ENCODE results near the gene PLEKHS1. TPM values are rescaled to one million over a fixed set of nuclear protein-coding genes. Genes with fewer than 3 reads are reported as not detected.

PLEKHS1 gene
- total RNA-seq, 1 experiment from 2014 or later = 0.21 TPM

DNA sequence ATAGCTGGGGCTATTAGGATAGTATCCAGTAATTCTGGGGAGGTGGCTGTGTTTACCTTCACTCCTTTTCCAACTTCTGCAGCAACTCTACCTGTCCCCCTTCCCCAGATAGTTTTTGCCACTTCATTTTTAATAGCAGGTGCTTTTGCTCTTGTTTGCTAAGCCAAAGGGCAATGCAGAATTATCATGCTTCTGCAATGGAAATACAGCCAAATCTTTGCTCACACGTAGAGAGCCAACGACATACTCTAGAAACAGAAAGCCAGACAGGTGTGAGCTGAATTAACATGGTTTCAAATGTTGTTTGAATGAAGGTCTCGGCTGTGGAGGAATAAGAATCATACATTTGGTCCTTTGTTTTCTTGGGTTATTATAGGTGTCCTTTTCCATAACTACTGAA, 14.4 kb downstream of the PLEKHS1 start:
- H3K27me3 ChIP-seq (ENCODE audit: control insufficient read depth, insufficient read depth, low read length) = peaks cover 51% of the 10 kb centered on the region
- CTCF ChIA-PET = no interaction called here
- intact Hi-C loops (cut with micrococcal nuclease; ENCODE audit: unreplicated experiment) = no loop called here
- H3K36me3 ChIP-seq (ENCODE audit: control insufficient read depth, insufficient read depth, low read length) = peaks cover 2% of the 10 kb centered on the region; the same call in 1 of the 2 replicates
- DNase-seq (ENCODE audit: low read depth, low spot score) (no peak), ATAC-seq (no peak)
- TF ChIP-seq TCF7L2 (IDR thresholded peaks at IDR 0.05; ENCODE audit: low read depth, low read length) (no peak), POLR2AphosphoS5 (IDR thresholded peaks at IDR 0.05; ENCODE audit: low read depth, low read length) (no peak), SIN3A (IDR thresholded peaks at IDR 0.05; ENCODE audit: borderline replicate concordance, insufficient read depth, low read depth, low read length) (no peak)
- TF ChIP-seq, protein P1, sequence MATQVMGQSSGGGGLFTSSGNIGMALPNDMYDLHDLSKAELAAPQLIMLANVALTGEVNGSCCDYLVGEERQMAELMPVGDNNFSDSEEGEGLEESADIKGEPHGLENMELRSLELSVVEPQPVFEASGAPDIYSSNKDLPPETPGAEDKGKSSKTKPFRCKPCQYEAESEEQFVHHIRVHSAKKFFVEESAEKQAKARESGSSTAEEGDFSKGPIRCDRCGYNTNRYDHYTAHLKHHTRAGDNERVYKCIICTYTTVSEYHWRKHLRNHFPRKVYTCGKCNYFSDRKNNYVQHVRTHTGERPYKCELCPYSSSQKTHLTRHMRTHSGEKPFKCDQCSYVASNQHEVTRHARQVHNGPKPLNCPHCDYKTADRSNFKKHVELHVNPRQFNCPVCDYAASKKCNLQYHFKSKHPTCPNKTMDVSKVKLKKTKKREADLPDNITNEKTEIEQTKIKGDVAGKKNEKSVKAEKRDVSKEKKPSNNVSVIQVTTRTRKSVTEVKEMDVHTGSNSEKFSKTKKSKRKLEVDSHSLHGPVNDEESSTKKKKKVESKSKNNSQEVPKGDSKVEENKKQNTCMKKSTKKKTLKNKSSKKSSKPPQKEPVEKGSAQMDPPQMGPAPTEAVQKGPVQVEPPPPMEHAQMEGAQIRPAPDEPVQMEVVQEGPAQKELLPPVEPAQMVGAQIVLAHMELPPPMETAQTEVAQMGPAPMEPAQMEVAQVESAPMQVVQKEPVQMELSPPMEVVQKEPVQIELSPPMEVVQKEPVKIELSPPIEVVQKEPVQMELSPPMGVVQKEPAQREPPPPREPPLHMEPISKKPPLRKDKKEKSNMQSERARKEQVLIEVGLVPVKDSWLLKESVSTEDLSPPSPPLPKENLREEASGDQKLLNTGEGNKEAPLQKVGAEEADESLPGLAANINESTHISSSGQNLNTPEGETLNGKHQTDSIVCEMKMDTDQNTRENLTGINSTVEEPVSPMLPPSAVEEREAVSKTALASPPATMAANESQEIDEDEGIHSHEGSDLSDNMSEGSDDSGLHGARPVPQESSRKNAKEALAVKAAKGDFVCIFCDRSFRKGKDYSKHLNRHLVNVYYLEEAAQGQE (IDR thresholded peaks at IDR 0.05; ENCODE audit: insufficient read depth in 1 of 2, low read depth in 2 of 2, low read length in 1 of 2) = no peak
- TF ChIP-seq, protein P2, sequence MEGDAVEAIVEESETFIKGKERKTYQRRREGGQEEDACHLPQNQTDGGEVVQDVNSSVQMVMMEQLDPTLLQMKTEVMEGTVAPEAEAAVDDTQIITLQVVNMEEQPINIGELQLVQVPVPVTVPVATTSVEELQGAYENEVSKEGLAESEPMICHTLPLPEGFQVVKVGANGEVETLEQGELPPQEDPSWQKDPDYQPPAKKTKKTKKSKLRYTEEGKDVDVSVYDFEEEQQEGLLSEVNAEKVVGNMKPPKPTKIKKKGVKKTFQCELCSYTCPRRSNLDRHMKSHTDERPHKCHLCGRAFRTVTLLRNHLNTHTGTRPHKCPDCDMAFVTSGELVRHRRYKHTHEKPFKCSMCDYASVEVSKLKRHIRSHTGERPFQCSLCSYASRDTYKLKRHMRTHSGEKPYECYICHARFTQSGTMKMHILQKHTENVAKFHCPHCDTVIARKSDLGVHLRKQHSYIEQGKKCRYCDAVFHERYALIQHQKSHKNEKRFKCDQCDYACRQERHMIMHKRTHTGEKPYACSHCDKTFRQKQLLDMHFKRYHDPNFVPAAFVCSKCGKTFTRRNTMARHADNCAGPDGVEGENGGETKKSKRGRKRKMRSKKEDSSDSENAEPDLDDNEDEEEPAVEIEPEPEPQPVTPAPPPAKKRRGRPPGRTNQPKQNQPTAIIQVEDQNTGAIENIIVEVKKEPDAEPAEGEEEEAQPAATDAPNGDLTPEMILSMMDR (IDR thresholded peaks at IDR 0.05) = no peak
- H3K27ac ChIP-seq (ENCODE audit: low read length) = no peak overlapping the region
- POLR2A ChIA-PET = no interaction called here
- no peak overlapping the region for H3K4me3 ChIP-seq (ENCODE audit: low read depth in 2 of 2, low read length in 2 of 2)
- H3K4me1 ChIP-seq (ENCODE audit: control insufficient read depth, insufficient read depth, low read length) = no peaks in the 10 kb centered on the region
- H3K9me3 ChIP-seq (ENCODE audit: control insufficient read depth, insufficient read depth, low read depth, low read length) = peaks cover 11% of the 10 kb centered on the region; the same call in 1 of the 2 replicates
- in situ Hi-C loops (cut with HindIII; ENCODE audit: low pct_unique_long_range_greater_than_20kb, low sequenced_read_pairs) = no loop called here
- no TSS peak for BruUV-seq (replicated peaks)

DNA sequence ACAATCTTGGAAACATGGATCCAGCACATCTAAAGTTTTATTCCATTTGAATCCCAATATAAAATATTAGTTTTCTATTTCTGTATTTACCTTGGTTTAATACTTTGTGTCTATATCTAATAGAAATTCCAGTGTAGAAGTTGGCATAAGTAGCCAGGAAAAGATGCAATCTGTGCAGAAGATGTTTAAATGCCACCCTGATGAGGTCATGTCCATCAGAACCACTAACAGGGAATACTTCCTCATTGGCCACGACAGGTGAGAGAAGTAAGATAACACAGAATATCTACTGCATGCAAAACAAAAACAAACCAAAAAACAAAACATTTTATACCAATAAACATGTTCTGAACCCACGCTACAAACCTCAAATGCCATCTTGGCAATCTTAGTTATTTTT, 15.7 kb downstream of the PLEKHS1 start:
- Histone ChIP-seq H3K4me1 (ENCODE audit: control insufficient read depth, insufficient read depth, low read length) (no peaks in the 10 kb centered on the region), H3K27me3 (ENCODE audit: control insufficient read depth, insufficient read depth, low read length) (peaks cover 60% of the 10 kb centered on the region), H3K9me3 (ENCODE audit: control insufficient read depth, insufficient read depth, low read depth, low read length) (peaks cover 11% of the 10 kb centered on the region; the same call in 1 of the 2 replicates), H3K4me3 (ENCODE audit: low read depth in 2 of 2, low read length in 2 of 2) (no peak overlapping the region), H3K27ac (ENCODE audit: low read length) (no peak overlapping the region), H3K36me3 (ENCODE audit: control insufficient read depth, insufficient read depth, low read length) (peaks cover 2% of the 10 kb centered on the region; the same call in 1 of the 2 replicates)
- BruUV-seq (replicated peaks) = no TSS peak
- intact Hi-C loops (cut with micrococcal nuclease; ENCODE audit: unreplicated experiment) (no loop called here), in situ Hi-C loops (cut with HindIII; ENCODE audit: low pct_unique_long_range_greater_than_20kb, low sequenced_read_pairs) (no loop called here)
- TF ChIP-seq POLR2AphosphoS5 (IDR thresholded peaks at IDR 0.05; ENCODE audit: low read depth, low read length) = no peak
- TF ChIP-seq SIN3A (IDR thresholded peaks at IDR 0.05; ENCODE audit: borderline replicate concordance, insufficient read depth, low read depth, low read length) = no peak
- TF ChIP-seq TCF7L2 (IDR thresholded peaks at IDR 0.05; ENCODE audit: low read depth, low read length) = no peak
- TF ChIP-seq, protein P1 (IDR thresholded peaks at IDR 0.05; ENCODE audit: insufficient read depth in 1 of 2, low read depth in 2 of 2, low read length in 1 of 2) = no peak
- TF ChIP-seq, protein P2 (IDR thresholded peaks at IDR 0.05) = no peak
- POLR2A ChIA-PET = no interaction called here
- CTCF ChIA-PET = no interaction called here
- DNase-seq (ENCODE audit: low read depth, low spot score) (no peak), ATAC-seq (no peak)

Measured in Panc1 (cell line).